HCT116 (cell line): ENCODE data around the gene PRPF6. TPM values are rescaled to one million over a fixed set of nuclear protein-coding genes. Genes with fewer than 3 reads are reported as not detected.

Experiments used
- ATAC-seq: fragments of 200-7000 bp; cut with Tn5 transposase; 2 replicates; pipeline ENCODE4 v1.9.1; 2020; ENCODE audit warnings: mild to moderate bottlenecking, moderate library complexity
- BruUV-seq: library from RNA; stranded (reverse); fragments of 400-500 nt; replicated peaks from 2 replicates; lab custom pipeline; 2021; lab: Mats Ljungman, UMichigan
- CTCF ChIA-PET: fragments of 300-600 bp; sonication (Branson Sonifier 250); formaldehyde crosslinking; loops from one replicate; lab custom pipeline; 2021; ENCODE audit warnings: antibody characterized with exemption; lab: Charles Lee
- POLR2A ChIA-PET: fragments of 300-600, 350-600 bp; sonication (Branson Sonifier 250); formaldehyde crosslinking; loops from one replicate; lab custom pipeline; 2021; ENCODE audit warnings: antibody characterized with exemption; lab: Charles Lee
- RAD21 ChIA-PET, 2 experiments: fragments of 300-600 bp; sonication (Branson Sonifier 250); formaldehyde crosslinking; loops; one replicate each; lab custom pipeline; 2023; ENCODE audit warnings: low total read pairs in 2 of 2; ENCODE audit not compliant: uncharacterized antibody in 2 of 2, unreplicated experiment in 2 of 2, low non-redundant PET in 1 of 2; lab: Charles Lee
- DNase-seq: peaks from one replicate; pipeline ENCODE4 v3.0.0-alpha.2; 2010; ENCODE audit warnings: low read depth, low spot score
- H2AFZ ChIP-seq: fragments of 200-600 bp; shearing (Covaris generic), sonication (generic); 2 replicates; pipeline ENCODE4 v1.6.1; 2017; ENCODE audit warnings: low read depth, mixed run types, mixed read lengths, antibody characterized with exemption, low read length; ENCODE audit not compliant: poor library complexity, severe bottlenecking
- H3K27ac ChIP-seq: 2 replicates; pipeline ENCODE4 v1.5.1; 2012; ENCODE audit warnings: low read depth, low read length
- H3K27me3 ChIP-seq: fragments of 200-600 bp; sonication (generic); 2 replicates; pipeline ENCODE4 v1.6.1; 2016; ENCODE audit warnings: mixed run types, low read length, mixed read lengths; ENCODE audit not compliant: insufficient read depth
- H3K36me3 ChIP-seq, 2 experiments: fragments of 200-500 bp in 1 of 2; fragments of 200-600 bp in 1 of 2; sonication (Bioruptor generic) in 1 of 2; sonication (generic) in 1 of 2; 2 replicates each; pipeline versions ENCODE4 v1.5.1 to v1.6.1; 2014 to 2016; ENCODE audit warnings: low read length in 2 of 2, inconsistent platforms in 1 of 2, mixed read lengths in 1 of 2, mixed run types in 1 of 2; ENCODE audit not compliant: insufficient read depth in 2 of 2, control insufficient read depth in 1 of 2
- H3K4me1 ChIP-seq, 2 experiments: fragments of 200-600 bp in 1 of 2; sonication (generic) in 1 of 2; 2 replicates each; pipeline versions ENCODE4 v1.5.1 to v1.6.1; 2012 to 2017; ENCODE audit warnings: low read length in 2 of 2, inconsistent platforms in 1 of 2, mild to moderate bottlenecking in 1 of 2, mixed read lengths in 1 of 2, mixed run types in 1 of 2, moderate library complexity in 1 of 2; ENCODE audit not compliant: insufficient read depth in 2 of 2, control insufficient read depth in 1 of 2
- H3K4me2 ChIP-seq: fragments of 200-600 bp; sonication (generic); 2 replicates; pipeline ENCODE4 v1.6.1; 2017; ENCODE audit warnings: mixed run types, low read length, mixed read lengths
- H3K4me3 ChIP-seq, 2 experiments: fragments of 200-600 bp in 1 of 2; sonication (generic) in 1 of 2; replicated peaks in 1 of 2; 2 replicates each; pipeline ENCODE4 v1.5.1; 2011 to 2016; ENCODE audit warnings: low read length in 2 of 2, control low read depth in 1 of 2, low read depth in 1 of 2, mild to moderate bottlenecking in 1 of 2, mixed read lengths in 1 of 2, mixed run types in 1 of 2
- H3K79me2 ChIP-seq: fragments of 200-600 bp; sonication (generic); 2 replicates; pipeline ENCODE4 v1.6.1; 2017; ENCODE audit warnings: mild to moderate bottlenecking, mixed run types, low read length, moderate library complexity, mixed read lengths; ENCODE audit not compliant: insufficient read depth
- H3K9ac ChIP-seq: fragments of 200-600 bp; sonication (generic); 2 replicates; pipeline ENCODE4 v1.6.1; 2016; ENCODE audit warnings: low read length, mixed read lengths
- H3K9me2 ChIP-seq: fragments of 200-600 bp; sonication (generic), shearing (Covaris generic); 2 replicates; pipeline ENCODE4 v1.6.1; 2017; ENCODE audit warnings: mixed run types, mild to moderate bottlenecking, moderate library complexity; ENCODE audit not compliant: insufficient read depth
- H3K9me3 ChIP-seq, 2 experiments: fragments of 200-500 bp in 1 of 2; fragments of 200-600 bp in 1 of 2; sonication (Bioruptor generic) in 1 of 2; sonication (generic) in 1 of 2; 2 replicates each; pipeline ENCODE4 v1.6.1; 2014 to 2017; ENCODE audit warnings: low read length in 2 of 2, mixed read lengths in 2 of 2, inconsistent platforms in 1 of 2, low read depth in 1 of 2, mild to moderate bottlenecking in 1 of 2, mixed run types in 1 of 2, moderate library complexity in 1 of 2; ENCODE audit not compliant: control insufficient read depth in 1 of 2, insufficient read depth in 1 of 2
- H4K20me1 ChIP-seq: fragments of 200-600 bp; sonication (generic), shearing (Covaris generic); 2 replicates; pipeline ENCODE4 v1.6.1; 2017; ENCODE audit warnings: mixed run types, mild to moderate bottlenecking, moderate library complexity; ENCODE audit not compliant: insufficient read depth
- MAX ChIP-seq: IDR thresholded peaks from 2 replicates; pipeline ENCODE4 v1.6.1; 2012
- SIN3A ChIP-seq: IDR thresholded peaks from 2 replicates; pipeline ENCODE4 v1.6.1; 2012; ENCODE audit warnings: low read depth
- YY1 ChIP-seq: IDR thresholded peaks from 2 replicates; pipeline ENCODE4 v1.6.1; 2011; ENCODE audit warnings: low read length, low read depth, moderate library complexity, mild to moderate bottlenecking; ENCODE audit not compliant: insufficient replicate concordance; ENCODE audit errors: extremely low read depth
- ZNF274 ChIP-seq: fragments of 200-500 bp; sonication (Bioruptor generic); IDR thresholded peaks from 2 replicates; pipeline ENCODE4 v1.6.1; 2014; ENCODE audit warnings: mild to moderate bottlenecking, low read depth, low read length, inconsistent platforms
- intact Hi-C: fragments of 100-400 bp; cut with micrococcal nuclease; formaldehyde crosslinking; loops from 2 replicates; pipeline ENCODE4 v1.10.0; 2022
- total RNA-seq: library from RNA; stranded (reverse); gene quantifications from one replicate; pipeline ENCODE4 v1.2.1, GENCODE V29; 2021; ENCODE audit not compliant: unreplicated experiment
- TF ChIP-seq, protein P1 (sequence below): IDR thresholded peaks from 2 replicates; pipeline ENCODE4 v1.6.1; 2011; ENCODE audit warnings: mild to moderate bottlenecking, low read length, moderate library complexity; ENCODE audit not compliant: insufficient replicate concordance; ENCODE audit errors: extremely low read depth

The PRPF6 gene
- total RNA-seq, 1 experiment from 2014 or later, result 74.9 TPM

- no peak overlapping the region for H2AFZ ChIP-seq
- no peaks in the 10 kb centered on the region for H3K79me2 ChIP-seq
- ChIA-PET POLR2A (no interaction called here), RAD21 (no interaction called here), CTCF (interaction anchor here (5.1 kb wide), 1 partner anchor 18 kb away, joined by 35 read pairs; no protein-coding TSS in a partner anchor)
- ATAC-seq (no peak), DNase-seq (no peak)
- peaks cover 3 to 21% of the 10 kb centered on the region in 2 experiments for H3K4me1 ChIP-seq
- H3K4me2 ChIP-seq, result no peak overlapping the region
- no peaks in the 10 kb centered on the region for H3K9me3 ChIP-seq
- H3K9me2 ChIP-seq, result no peaks in the 10 kb centered on the region
- intact Hi-C loops, result no loop called here
- H3K27ac ChIP-seq, result no peak overlapping the region
- H3K4me3 ChIP-seq, result no peak overlapping the region
- BruUV-seq, result no TSS peak
- H3K9ac ChIP-seq, result no peak overlapping the region
- no peak for TF ChIP-seq SIN3A
- TF ChIP-seq, protein P1, sequence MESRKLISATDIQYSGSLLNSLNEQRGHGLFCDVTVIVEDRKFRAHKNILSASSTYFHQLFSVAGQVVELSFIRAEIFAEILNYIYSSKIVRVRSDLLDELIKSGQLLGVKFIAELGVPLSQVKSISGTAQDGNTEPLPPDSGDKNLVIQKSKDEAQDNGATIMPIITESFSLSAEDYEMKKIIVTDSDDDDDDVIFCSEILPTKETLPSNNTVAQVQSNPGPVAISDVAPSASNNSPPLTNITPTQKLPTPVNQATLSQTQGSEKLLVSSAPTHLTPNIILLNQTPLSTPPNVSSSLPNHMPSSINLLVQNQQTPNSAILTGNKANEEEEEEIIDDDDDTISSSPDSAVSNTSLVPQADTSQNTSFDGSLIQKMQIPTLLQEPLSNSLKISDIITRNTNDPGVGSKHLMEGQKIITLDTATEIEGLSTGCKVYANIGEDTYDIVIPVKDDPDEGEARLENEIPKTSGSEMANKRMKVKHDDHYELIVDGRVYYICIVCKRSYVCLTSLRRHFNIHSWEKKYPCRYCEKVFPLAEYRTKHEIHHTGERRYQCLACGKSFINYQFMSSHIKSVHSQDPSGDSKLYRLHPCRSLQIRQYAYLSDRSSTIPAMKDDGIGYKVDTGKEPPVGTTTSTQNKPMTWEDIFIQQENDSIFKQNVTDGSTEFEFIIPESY, result no peak
- no peak for TF ChIP-seq YY1
- no peak for TF ChIP-seq MAX
- TF ChIP-seq ZNF274, result no peak
- no peaks in the 10 kb centered on the region; a peak in 1 of 4 replicates for H3K36me3 ChIP-seq
- no peaks in the 10 kb centered on the region for H4K20me1 ChIP-seq
- H3K27me3 ChIP-seq, result no peaks in the 10 kb centered on the region
These were observed 55.6 kb downstream of the PRPF6 start for GRCh38 chr20:64036346-64037198.
